ENCODE measurements around the gene ZNF189. TPM values are rescaled to one million over a fixed set of nuclear protein-coding genes. Genes with fewer than 3 reads are reported as not detected.

ZNF189 gene
- total RNA-seq, 3 donors from 2014 or later, result 13.1 to 27.9 (median 17.7) TPM

GRCh38 chr9:101365181-101365580, 33.5 kb upstream of the ZNF189 start:
- H3K4me3 ChIP-seq, result no peak overlapping the region
- H3K9me3 ChIP-seq, result no peaks in the 10 kb centered on the region
- H3K4me1 ChIP-seq (ENCODE audit: low read depth), result no peaks in the 10 kb centered on the region
- no peak for TF ChIP-seq CTCF (IDR thresholded peaks at IDR 0.05)
- no peaks in the 10 kb centered on the region for H3K36me3 ChIP-seq (ENCODE audit: low read depth)
- DNase-seq (no peak), ATAC-seq (no peak)
- intact Hi-C loops (cut with DNase I, micrococcal nuclease), result no loop called here

- no peaks in the 10 kb centered on the region for H3K9me3 ChIP-seq
- no peaks in the 10 kb centered on the region for H3K36me3 ChIP-seq (ENCODE audit: low read depth)
- no peak for ATAC-seq
- intact Hi-C loops (cut with DNase I, micrococcal nuclease), result no loop called here
- no peaks in the 10 kb centered on the region for H3K4me1 ChIP-seq (ENCODE audit: low read depth)
- no peak overlapping the region for H3K4me3 ChIP-seq
- no peak for TF ChIP-seq CTCF (IDR thresholded peaks at IDR 0.05)
- no peak for DNase-seq
Observed at GRCh38 chr9:101366038-101366756, 32.5 kb upstream of the ZNF189 start.

- ATAC-seq (no peak), DNase-seq (no peak)
- Histone ChIP-seq H3K4me1 (ENCODE audit: low read depth) (no peaks in the 10 kb centered on the region), H3K4me3 (no peak overlapping the region), H3K9me3 (no peaks in the 10 kb centered on the region), H3K36me3 (ENCODE audit: low read depth) (no peaks in the 10 kb centered on the region)
- no peak for TF ChIP-seq CTCF (IDR thresholded peaks at IDR 0.05)
- intact Hi-C loops (cut with DNase I, micrococcal nuclease), result no loop called here
Observed at GRCh38 chr9:101367323-101367722, 31.3 kb upstream of the ZNF189 start.

- ATAC-seq, result no peak
Observed at GRCh38 chr9:101369286-101369685, 29.4 kb upstream of the ZNF189 start.

GRCh38 chr9:101369884-101370531, 28.6 kb upstream of the ZNF189 start:
- ATAC-seq (no peak), DNase-seq (no peak)
- TF ChIP-seq CTCF (IDR thresholded peaks at IDR 0.05), result no peak
- H3K4me3 ChIP-seq, result no peak overlapping the region
- H3K36me3 ChIP-seq (ENCODE audit: low read depth), result no peaks in the 10 kb centered on the region
- intact Hi-C loops (cut with DNase I, micrococcal nuclease), result no loop called here
- no peaks in the 10 kb centered on the region for H3K9me3 ChIP-seq
- no peaks in the 10 kb centered on the region for H3K4me1 ChIP-seq (ENCODE audit: low read depth)

More at GRCh38 chr9:101369286-101369685, 29.4 kb upstream of the ZNF189 start:
- intact Hi-C loops (cut with DNase I, micrococcal nuclease), result no loop called here
- no peak for TF ChIP-seq CTCF (IDR thresholded peaks at IDR 0.05)
- H3K36me3 ChIP-seq (ENCODE audit: low read depth), result no peaks in the 10 kb centered on the region
- H3K9me3 ChIP-seq, result no peaks in the 10 kb centered on the region
- H3K4me1 ChIP-seq (ENCODE audit: low read depth), result no peaks in the 10 kb centered on the region
- H3K4me3 ChIP-seq, result no peak overlapping the region
- no peak for DNase-seq

All from mucosa of descending colon (tissue), 3 donors.